IPS DF 6.9 (cell line): ENCODE results near the gene RELA.
A peak's percentile ranks its signal among the peaks of the same experiment; 100 is the strongest.
"Not testable (repeated sequence)": the region's sequence is repeated elsewhere in the genome, so short reads cannot be mapped to it uniquely, and the experiment has no call there.

Source experiments
- DNase-seq: peaks from one replicate; pipeline ENCODE4 v3.0.0-alpha.2; 2013; ENCODE audit warnings: low read depth, low spot score
- H3K27ac ChIP-seq: one replicate; pipeline ENCODE4 v1.5.1; 2013; ENCODE audit warnings: low read length, control low read depth
- H3K27me3 ChIP-seq: 2 replicates; pipeline ENCODE4 v1.6.1; 2013; ENCODE audit warnings: mild to moderate bottlenecking, low read length; ENCODE audit not compliant: control insufficient read depth, insufficient read depth
- H3K36me3 ChIP-seq: 2 replicates; pipeline ENCODE4 v1.6.1; 2013; ENCODE audit warnings: low read length; ENCODE audit not compliant: control insufficient read depth, insufficient read depth
- H3K4me1 ChIP-seq: 2 replicates; pipeline ENCODE4 v1.6.1; 2013; ENCODE audit warnings: low read length; ENCODE audit not compliant: control insufficient read depth, insufficient read depth
- H3K4me3 ChIP-seq: 2 replicates; pipeline ENCODE4 v1.5.1; 2013; ENCODE audit warnings: mild to moderate bottlenecking, low read length
- H3K9me3 ChIP-seq: 2 replicates; pipeline ENCODE4 v1.6.1; 2013; ENCODE audit warnings: low read length, inconsistent platforms; ENCODE audit not compliant: control insufficient read depth, insufficient read depth
- WGBS: extraction: QIAGEN DNeasy Blood & Tissue Kit; methylation state at CpG from one replicate; pipeline ENCODE4 v1.1.7; 2013; ENCODE audit warnings: mixed read lengths, missing lambda C conversion rate; ENCODE audit not compliant: insufficient read length, insufficient coverage; 5-methylcytosine and 5-hydroxymethylcytosine counted together

Gene RELA

DNA sequence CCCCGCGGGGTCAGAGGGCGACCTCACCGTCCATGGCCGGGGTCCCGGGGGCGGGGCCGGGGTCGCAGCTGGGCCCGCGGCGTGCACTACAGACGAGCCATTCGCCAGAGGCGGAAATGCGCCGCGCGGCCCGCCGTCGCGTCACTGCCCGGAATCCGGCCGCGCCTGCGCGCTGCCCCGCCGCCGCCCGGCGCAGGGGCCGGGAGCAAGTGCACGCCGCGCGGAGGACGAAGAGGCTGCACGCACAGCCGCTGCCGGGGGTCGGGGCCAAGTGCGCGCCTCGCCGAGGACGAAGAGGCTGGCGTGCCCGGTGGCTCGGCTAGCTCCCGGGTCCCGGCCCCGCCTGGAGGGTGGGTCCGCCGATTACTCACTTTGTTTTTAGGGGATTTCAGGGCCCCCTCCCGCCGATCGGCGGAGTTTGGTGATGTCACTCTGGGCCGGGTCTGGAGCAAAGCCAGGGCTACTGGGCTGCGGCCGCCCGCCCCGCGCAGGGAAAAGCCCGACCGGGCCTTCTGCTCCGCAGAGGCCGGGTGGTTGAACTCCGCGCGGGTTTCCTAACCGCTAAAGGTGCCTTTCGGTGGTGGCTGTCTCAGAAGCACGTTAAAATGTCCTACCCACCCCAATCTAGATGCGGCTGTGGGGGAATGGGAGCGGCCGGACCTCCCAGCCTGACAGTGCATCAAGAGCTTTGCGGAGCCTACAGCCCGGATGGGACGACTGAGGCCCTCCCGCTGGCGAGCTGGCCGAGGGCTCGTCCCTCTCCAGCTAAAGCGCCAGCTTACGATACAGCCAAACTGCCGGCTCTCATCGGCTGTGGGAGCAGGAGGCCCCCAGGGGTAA lies at the start of gene RELA:
RELA (minus strand) TSS at position 118 of the 840 bp plus-strand sequence; CDS start at position 34, 84 bp downstream.
- H3K27me3 ChIP-seq = no peaks in the 10 kb centered on the region
- H3K36me3 ChIP-seq = peaks cover 19% of the 10 kb centered on the region
- no CpG with 5 or more reads among the region's 91 CpGs for WGBS
- DNase-seq = no peak
- H3K4me1 ChIP-seq = no peaks in the 10 kb centered on the region
- no peaks in the 10 kb centered on the region for H3K9me3 ChIP-seq
- H3K27ac ChIP-seq = no peak within 1 kb of the TSS
- H3K4me3 ChIP-seq = peak within 1 kb of the TSS; percentile 67

- no CpG with 5 or more reads among the region's 65 CpGs for WGBS
Measured at GRCh38 chr11:65711785-65712632, 49.3 kb upstream of the RELA start, which contains the start of gene KAT5. Gene KAT5 (plus strand): TSS chr11:65712252. CDS start chr11:65712268, 16 bp downstream.

DNA sequence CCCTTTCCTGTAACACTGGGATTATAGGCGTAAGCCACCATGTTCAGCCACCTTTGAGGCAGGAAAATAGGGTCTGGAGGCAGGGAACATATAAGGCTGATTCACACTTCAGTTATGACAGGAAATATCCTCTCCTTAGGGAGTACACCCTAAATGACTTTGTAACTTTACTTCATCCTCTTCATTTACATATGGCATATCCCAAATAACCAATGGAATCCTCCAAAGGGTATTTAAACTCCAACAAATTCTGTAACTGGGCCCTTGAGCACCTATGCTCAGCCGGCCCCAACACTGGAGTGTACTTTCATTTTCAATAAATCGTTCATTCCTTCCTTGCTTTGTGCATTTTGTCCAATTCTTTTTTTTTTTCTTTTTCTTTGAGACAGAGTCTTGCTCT lies 47.7 kb upstream of the RELA start:
- Histone ChIP-seq H3K27ac (no peak overlapping the region), H3K4me1 (peaks cover 2% of the 10 kb centered on the region; the same call in 1 of the 2 replicates)

More at GRCh38 chr11:65711785-65712632, 49.3 kb upstream of the RELA start, which contains the start of gene KAT5:
- Histone ChIP-seq H3K4me1 (peaks cover 2% of the 10 kb centered on the region; the same call in 1 of the 2 replicates), H3K27ac (no peak within 1 kb of the TSS), H3K9me3 (no peaks in the 10 kb centered on the region), H3K27me3 (no peaks in the 10 kb centered on the region), H3K36me3 (peaks cover 23% of the 10 kb centered on the region), H3K4me3 (peak within 1 kb of the TSS; percentile 74)
- DNase-seq = peak; percentile 96

GRCh38 chr11:65709661-65710060 lies 46.9 kb upstream of the RELA start:
- peaks cover 9% of the 10 kb centered on the region; the same call in 1 of the 2 replicates for H3K36me3 ChIP-seq
- no CpG with 5 or more reads among the region's 8 CpGs for WGBS
- H3K9me3 ChIP-seq = no peaks in the 10 kb centered on the region
- DNase-seq = no peak
- peaks cover 2% of the 10 kb centered on the region; the same call in 1 of the 2 replicates for H3K4me1 ChIP-seq
- no peak overlapping the region for H3K27ac ChIP-seq
- no peak overlapping the region for H3K4me3 ChIP-seq
- H3K27me3 ChIP-seq = no peaks in the 10 kb centered on the region

More for the DNA sequence above, 47.7 kb upstream of the RELA start:
- Histone ChIP-seq H3K36me3 (peaks cover 15% of the 10 kb centered on the region; the same call in 1 of the 2 replicates), H3K27me3 (no peaks in the 10 kb centered on the region), H3K4me3 (no peak overlapping the region), H3K9me3 (no peaks in the 10 kb centered on the region)
- DNase-seq = no peak
- WGBS = no CpG with 5 or more reads among the region's 3 CpGs

- no CpG with 5 or more reads among the region's 5 CpGs for WGBS
- H3K27me3 ChIP-seq = no peaks in the 10 kb centered on the region
- 0 out of 2 replicates have a peak, but pooled peaks cover 3% of the 10 kb centered on the region for H3K36me3 ChIP-seq
- H3K4me3 ChIP-seq = no peak overlapping the region
- no peak overlapping the region for H3K27ac ChIP-seq
- H3K9me3 ChIP-seq = no peaks in the 10 kb centered on the region
- DNase-seq = no peak
- H3K4me1 ChIP-seq = peaks cover 2% of the 10 kb centered on the region; the same call in 1 of the 2 replicates
Measured at GRCh38 chr11:65708451-65708850, 45.7 kb upstream of the RELA start.

DNA sequence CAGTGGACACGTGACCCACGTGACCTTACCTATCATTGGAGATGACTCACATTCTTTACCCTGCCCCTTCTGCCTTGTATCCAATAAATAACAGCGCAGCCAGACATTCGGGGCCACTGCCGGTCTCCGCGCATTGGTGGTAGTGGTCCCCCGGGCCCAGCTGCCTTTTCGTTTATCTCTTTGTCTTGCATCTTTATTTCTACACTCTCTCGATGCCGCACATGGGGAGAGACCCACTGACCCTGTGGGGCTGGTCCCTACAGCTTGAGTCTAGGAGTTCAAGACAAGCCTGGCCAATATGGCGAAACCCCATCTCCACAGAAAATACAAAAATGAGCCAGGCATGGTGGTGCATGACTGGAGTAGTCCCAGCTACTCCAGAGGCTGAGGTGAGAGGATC lies 44.3 kb upstream of the RELA start:
- not testable (repeated sequence) for H3K27ac ChIP-seq, H3K36me3 ChIP-seq, H3K9me3 ChIP-seq, H3K4me3 ChIP-seq, H3K27me3 ChIP-seq, DNase-seq, H3K4me1 ChIP-seq
- no CpG with 5 or more reads among the region's 12 CpGs for WGBS

DNA sequence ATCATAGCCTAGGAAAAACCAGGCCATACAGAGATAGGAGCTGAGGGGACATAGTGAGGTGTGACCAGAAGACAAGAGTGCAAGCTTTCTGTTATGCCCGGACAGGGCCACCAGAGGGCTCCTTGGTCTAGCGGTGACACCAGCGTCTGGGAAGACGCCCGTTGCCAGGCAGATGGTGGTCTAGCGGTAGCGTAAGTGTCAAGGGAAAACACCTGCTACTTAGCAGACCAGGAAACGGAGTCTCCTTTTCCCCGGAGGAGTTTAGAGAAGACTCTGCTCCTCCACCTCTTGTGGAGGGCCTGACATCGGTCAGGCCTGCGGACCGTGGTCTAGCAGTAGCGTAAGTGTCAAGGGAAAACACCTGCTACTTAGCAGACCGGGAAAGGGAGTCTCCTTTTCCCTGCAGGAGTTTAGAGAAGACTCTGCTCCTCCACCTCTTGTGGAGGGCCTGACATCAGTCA lies 43.6 kb upstream of the RELA start:
- not testable (repeated sequence) for H3K4me3 ChIP-seq, H3K4me1 ChIP-seq, H3K27me3 ChIP-seq, H3K36me3 ChIP-seq, H3K27ac ChIP-seq, DNase-seq, H3K9me3 ChIP-seq
- no CpG with 5 or more reads among the region's 14 CpGs for WGBS

GRCh38 chr11:65703846-65704245 lies 41.1 kb upstream of the RELA start:
- Histone ChIP-seq H3K27me3 (no peaks in the 10 kb centered on the region), H3K36me3 (no peaks in the 10 kb centered on the region), H3K27ac (no peak overlapping the region), H3K4me3 (no peak overlapping the region), H3K9me3 (peaks cover 2% of the 10 kb centered on the region; the same call in 1 of the 2 replicates), H3K4me1 (no peaks in the 10 kb centered on the region)
- no CpG with 5 or more reads among the region's 4 CpGs for WGBS
- DNase-seq = no peak

DNA sequence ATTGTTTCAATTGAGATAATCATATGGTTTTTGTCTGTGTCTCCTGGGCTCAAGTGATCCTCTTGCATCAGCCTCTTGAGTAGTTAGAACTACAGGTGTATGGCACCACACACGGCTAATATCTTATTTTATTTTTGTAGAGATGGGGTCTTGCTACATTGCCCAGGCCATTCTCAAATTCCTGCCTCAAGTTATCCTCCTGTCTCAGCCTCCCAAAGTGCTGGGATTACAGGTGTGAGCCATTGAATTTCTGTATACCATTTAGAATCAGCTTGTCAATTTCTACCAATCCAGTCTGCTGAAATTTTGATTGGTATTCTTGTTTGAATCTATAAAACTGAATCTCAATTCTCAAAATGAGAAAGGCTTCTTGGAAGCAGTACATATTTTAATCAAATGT lies 39.0 kb upstream of the RELA start:
- DNase-seq = no peak
- no peaks in the 10 kb centered on the region for H3K36me3 ChIP-seq
- no peaks in the 10 kb centered on the region for H3K4me1 ChIP-seq
- peaks cover 2% of the 10 kb centered on the region; the same call in 1 of the 2 replicates for H3K9me3 ChIP-seq
- no peak overlapping the region for H3K27ac ChIP-seq
- no peaks in the 10 kb centered on the region for H3K27me3 ChIP-seq
- WGBS = no CpG with 5 or more reads among the region's 1 CpG
- H3K4me3 ChIP-seq = no peak overlapping the region

DNA sequence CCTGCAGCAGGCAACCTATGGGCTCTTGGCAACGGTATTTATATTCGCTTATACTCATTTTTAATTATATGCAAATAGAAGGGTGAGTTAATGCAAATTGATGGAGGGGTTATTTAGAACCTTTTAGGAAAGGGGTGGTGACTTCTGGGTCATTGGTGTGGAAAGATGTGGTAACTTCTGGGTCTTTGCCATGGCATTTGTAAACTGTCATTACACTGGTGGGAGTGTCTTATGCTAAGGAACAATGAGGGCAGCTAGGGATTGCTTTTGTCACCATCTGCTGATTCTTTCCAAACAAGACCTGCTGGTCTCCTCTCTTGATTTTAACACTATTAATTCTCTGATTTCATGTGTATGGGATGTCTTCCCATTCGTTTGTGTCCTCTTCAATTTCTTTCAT lies 37.7 kb upstream of the RELA start:
- H3K36me3 ChIP-seq = no peaks in the 10 kb centered on the region
- H3K4me1 ChIP-seq = no peaks in the 10 kb centered on the region
- no peak overlapping the region for H3K4me3 ChIP-seq
- WGBS = no CpG with 5 or more reads among the region's 3 CpGs
- peaks cover 2% of the 10 kb centered on the region; the same call in 1 of the 2 replicates for H3K9me3 ChIP-seq
- H3K27ac ChIP-seq = no peak overlapping the region
- DNase-seq = no peak
- no peaks in the 10 kb centered on the region for H3K27me3 ChIP-seq
